ENCODE results near the gene MED6.

Gene MED6

DNA sequence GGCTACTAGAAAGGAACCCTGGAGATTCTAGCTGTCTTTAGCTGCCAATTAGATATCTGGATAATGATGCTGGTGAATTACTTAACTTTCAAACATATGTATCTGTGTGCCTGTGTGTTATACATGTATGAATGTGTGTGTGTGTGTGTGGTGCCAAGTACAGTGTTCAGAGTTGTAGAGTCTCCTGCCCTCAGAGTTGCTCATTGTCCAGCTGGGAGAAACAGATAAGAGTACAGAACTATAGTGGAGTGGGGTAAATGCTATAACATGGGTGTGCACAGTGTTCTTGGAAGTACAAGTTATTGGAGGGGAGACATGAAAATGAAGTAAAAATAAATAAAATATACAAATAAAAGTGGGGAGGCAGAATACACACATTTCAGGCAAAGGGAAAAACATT, 42.1 kb downstream of the MED6 start:
- DNase-seq (no peak), ATAC-seq (no peak)
- H3K4me1 Mint-ChIP-seq: no peaks in the 10 kb centered on the region
- no peak overlapping the region for H3K4me3 Mint-ChIP-seq
- H3K9me3 Mint-ChIP-seq: peaks cover 18 to 30% of the 10 kb centered on the region in 2 donors
- H3K27ac Mint-ChIP-seq: no peak overlapping the region
- H3K27me3 Mint-ChIP-seq: no peaks in the 10 kb centered on the region

DNA sequence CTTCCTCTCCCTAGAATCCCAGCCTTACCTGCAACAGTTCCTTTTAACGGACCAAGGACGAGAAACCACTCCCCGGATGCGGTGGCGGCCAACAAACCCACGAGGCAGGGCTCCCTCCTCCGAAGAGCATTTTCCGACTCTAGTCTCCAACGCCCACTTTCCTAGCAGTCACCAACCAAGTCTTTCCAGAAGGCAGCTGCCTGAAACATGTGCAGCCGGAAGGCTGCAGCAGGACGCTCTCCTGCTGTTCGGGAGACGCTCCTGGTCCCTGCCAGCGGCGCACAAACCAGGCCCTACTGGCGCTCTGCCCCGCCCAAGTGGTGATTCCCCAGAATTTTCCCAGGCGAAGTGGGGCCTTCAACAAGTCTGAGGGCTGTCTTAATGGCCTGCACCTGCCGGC, 44.6 kb downstream of the MED6 start:
- H3K27me3 Mint-ChIP-seq: no peaks in the 10 kb centered on the region
- peak overlapping the region in 1 of 2 donors; percentile 2 for H3K4me3 Mint-ChIP-seq
- no peaks in the 10 kb centered on the region for H3K4me1 Mint-ChIP-seq
- H3K9me3 Mint-ChIP-seq: peaks cover 3 to 6% of the 10 kb centered on the region in 2 donors
- no peak for ATAC-seq
- H3K27ac Mint-ChIP-seq: peak overlapping the region in 1 of 2 donors; percentile 80
- DNase-seq: no peak

DNA sequence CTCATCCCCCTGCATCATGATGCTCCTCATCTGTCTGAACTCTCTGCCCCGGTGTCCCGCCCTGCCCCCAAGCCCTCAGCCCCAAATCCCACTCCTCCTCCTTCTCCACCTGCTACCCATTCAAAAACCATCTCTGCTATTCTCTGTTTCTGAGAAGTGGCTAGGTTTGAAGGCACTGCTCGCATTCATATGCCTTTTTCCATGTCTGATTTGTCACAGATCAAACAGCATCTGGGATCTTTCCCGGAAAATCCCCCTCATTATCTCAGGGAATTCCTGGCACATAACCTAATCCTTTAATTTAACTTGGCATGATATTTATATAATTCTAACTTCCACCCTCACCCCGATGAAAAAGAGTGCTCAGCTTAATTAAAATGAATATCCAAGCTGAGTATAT, 62.4 kb downstream of the MED6 start:
- DNase-seq: no peak
- Mint-ChIP-seq H3K4me3 (no peak overlapping the region), H3K4me1 (peaks cover 6% of the 10 kb centered on the region), H3K27ac (peak overlapping the region in 1 of 2 donors; percentile 42), H3K27me3 (no peaks in the 10 kb centered on the region), H3K9me3 (no peaks in the 10 kb centered on the region)
- no peak for ATAC-seq

DNA sequence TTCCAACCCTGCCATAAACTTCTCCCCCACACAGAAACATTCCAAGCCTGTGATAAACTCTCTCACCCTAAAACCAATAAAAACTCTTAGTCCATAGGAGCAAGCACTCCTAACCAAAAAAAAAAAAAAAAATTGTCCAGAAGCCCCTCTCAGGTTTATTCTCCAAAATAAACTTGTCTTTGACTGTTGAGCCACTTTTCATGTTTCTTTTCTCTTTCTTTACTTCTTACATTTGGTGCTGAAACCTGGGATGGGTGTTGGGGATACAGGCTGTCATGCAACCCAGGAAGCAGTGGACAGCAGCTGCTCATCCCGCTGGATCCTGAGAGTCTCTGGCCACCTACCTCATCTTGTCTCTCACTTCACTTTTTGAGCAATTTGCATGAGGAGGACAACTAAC, 63.6 kb downstream of the MED6 start:
- Mint-ChIP-seq H3K27me3 (no peaks in the 10 kb centered on the region), H3K27ac (no peak overlapping the region), H3K4me1 (peaks cover 6% of the 10 kb centered on the region), H3K4me3 (no peak overlapping the region), H3K9me3 (no peaks in the 10 kb centered on the region)
- DNase-seq (no peak), ATAC-seq (no peak)

GRCh38 chr14:70534904-70535303, 65.6 kb downstream of the MED6 start, which contains the start of gene ADAM20:
TSS of gene ADAM20 (minus strand) at chr14:70535004. CDS start at chr14:70524757, 10,247 bp downstream.
- Mint-ChIP-seq H3K9me3 (no peaks in the 10 kb centered on the region), H3K4me1 (peaks cover 6% of the 10 kb centered on the region), H3K4me3 (no peak within 1 kb of the TSS), H3K27ac (no peak within 1 kb of the TSS), H3K27me3 (no peaks in the 10 kb centered on the region)
- ATAC-seq (no peak), DNase-seq (no peak)

Measured in stimulated activated naive CD8-positive, alpha-beta T cell treated with anti-CD3 and anti-CD28 coated beads, Interleukin-15, amount 100 ng/mL, for 72 hours (primary cell).